Measurements from ENCODE around the gene ZNF284.

Gene ZNF284

DNA sequence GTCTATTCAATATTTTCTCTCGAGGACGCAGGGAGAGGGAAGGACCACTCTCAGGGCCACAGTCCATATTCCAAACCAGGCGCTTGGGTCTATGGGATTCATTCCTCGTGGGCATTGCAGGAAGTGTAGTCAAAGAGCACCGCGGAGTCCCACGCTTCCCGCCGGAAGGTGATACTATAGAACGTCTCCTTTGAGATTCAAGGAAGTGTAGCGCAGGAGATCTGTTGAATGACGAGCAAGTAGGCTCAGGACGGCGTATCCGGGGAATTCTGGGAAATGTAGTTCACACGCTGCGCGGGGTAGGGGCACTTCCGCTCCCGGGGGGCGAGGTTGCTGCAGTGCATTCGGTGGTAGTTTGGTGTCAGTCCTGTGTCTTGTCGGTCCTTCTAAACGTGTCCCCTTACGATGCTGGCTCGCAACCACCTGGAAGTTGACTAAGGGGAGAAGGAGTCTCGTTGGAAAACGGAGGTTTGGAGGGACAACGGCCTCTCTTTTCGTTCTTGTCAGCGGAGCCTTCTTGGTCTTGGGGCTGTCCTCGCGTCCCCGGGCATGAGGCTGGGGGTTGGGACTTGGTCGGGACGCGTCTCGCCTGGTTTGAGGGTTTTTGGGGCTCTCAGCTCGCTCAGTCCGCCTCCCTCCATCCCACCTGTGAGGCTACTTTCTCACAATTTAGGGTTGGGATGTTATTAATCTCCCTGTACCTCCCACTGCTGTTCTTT, at the start of gene ZNF284:
TSS of gene ZNF284 (plus strand) at position 336 of the 719 bp plus-strand sequence. CDS start 4,231 bp downstream, outside the sequence.
- in situ Hi-C loops (cut with MboI; ENCODE audit: low sequenced_read_pairs), result no loop called here

GRCh38 chr19:44024900-44025216, 47.1 kb upstream of the ZNF284 start:
- in situ Hi-C loops (cut with MboI; ENCODE audit: low sequenced_read_pairs), result no loop called here

DNA sequence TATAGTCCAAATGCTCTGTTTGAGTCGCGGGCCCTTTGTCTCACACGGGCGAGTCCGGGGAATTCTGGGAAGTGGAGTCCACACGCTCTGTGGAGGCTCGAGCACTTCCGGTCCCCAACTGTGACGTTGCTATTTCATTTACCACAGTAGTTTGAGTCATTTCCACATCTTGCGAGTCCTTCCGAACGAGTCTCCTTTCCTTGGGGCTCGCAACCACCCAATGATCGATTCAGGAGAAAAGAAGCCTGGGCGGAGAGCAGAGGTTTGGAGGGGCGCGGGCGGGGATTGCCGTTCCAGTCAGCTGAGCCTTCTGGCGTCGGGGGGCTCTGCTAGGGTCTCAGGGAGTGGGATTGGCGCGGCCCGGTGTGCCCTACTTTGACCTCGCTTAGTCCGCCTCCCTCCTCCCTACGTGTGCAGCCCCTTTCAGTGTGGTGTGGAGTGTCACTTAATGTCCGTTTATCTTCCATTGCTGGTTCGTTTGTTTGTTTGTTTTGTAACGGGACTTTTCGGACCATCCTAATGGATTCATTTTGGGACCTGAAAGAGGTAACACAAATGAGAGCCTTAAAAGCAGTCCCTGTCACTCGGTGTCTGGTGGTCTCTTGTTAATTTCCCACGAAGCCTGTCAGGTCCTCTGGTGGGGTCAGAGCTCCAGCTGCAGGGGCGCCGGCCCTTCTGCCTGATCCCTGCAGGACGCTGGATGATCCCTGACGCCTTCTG, 46.6 kb upstream of the ZNF284 start, which contains the start of gene ZNF222:
TSS of gene ZNF222 (plus strand) at position 163 of the 720 bp plus-strand sequence. CDS start at position 221, 58 bp downstream.
- in situ Hi-C loops (cut with MboI; ENCODE audit: low sequenced_read_pairs), result no loop called here

GRCh38 chr19:44026622-44027021, 45.3 kb upstream of the ZNF284 start:
- in situ Hi-C loops (cut with MboI; ENCODE audit: low sequenced_read_pairs), result no loop called here

DNA sequence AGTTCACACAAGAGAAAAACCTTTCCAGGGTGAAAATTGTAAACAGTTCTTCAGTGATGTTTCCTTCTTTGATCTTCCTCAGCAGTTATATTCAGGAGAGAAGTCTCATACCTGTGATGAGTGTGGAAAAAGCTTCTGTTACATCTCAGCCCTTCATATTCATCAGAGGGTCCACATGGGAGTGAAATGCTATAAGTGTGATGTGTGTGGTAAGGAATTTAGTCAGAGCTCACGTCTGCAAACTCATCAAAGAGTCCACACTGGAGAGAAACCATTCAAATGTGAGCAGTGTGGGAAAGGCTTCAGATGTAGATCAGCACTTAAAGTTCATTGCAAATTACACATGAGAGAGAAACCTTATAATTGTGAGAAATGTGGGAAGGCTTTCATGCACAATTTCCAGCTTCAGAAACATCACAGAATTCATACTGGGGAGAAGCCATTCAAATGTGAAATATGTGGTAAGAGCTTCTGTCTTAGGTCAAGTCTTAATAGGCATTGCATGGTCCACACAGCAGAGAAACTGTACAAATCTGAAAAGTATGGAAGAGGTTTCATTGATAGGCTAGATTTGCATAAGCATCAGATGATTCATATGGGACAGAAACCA, 39.9 kb upstream of the ZNF284 start:
- in situ Hi-C loops (cut with MboI; ENCODE audit: low sequenced_read_pairs), result no loop called here

GRCh38 chr19:44042147-44042546, 29.8 kb upstream of the ZNF284 start:
- in situ Hi-C loops (cut with MboI; ENCODE audit: low sequenced_read_pairs), result no loop called here

GRCh38 chr19:44050740-44051649, 21.0 kb upstream of the ZNF284 start:
- in situ Hi-C loops (cut with MboI; ENCODE audit: low sequenced_read_pairs), result no loop called here

DNA sequence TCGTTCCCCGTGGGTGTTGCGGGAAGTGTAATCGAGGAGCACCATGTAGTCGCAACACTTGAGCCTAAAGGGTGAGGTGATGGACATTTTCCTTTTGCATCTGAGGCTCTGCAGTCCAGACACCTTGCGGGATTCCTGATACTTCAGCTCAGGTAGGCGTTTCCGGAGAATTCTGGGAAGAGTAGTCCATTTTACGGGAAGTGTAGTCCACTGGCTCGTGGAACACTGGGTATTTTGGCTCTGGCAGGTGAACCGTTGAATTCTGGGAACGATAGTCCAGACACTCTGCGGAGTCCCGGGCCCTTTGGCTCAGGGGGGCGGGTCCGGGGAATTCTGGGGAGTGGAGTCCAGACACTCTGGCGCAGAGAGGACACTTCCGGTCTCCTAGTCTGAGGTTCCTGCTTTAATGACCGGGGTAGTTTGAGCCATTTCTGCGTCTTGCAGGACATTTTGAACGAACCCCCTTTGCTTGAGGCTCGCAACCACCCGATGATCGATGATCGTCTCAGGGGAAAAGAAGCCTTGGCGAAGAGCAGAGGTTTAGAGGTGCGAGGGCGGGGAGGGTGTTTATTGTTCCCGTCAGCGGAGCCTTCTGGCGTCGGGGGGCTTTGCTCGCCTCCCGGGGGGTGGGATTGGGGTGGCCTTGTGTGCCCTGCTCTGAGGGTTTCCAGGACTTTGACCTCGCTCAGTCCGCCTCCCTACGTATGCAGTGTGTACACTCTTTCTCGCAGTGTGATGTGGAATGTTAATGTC, 20.1 kb upstream of the ZNF284 start, which contains the start of gene ZNF223:
TSS of gene ZNF223 (plus strand) at position 387 of the 753 bp plus-strand sequence. CDS start 3,141 bp downstream, outside the sequence.
- in situ Hi-C loops (cut with MboI; ENCODE audit: low sequenced_read_pairs), result no loop called here

DNA sequence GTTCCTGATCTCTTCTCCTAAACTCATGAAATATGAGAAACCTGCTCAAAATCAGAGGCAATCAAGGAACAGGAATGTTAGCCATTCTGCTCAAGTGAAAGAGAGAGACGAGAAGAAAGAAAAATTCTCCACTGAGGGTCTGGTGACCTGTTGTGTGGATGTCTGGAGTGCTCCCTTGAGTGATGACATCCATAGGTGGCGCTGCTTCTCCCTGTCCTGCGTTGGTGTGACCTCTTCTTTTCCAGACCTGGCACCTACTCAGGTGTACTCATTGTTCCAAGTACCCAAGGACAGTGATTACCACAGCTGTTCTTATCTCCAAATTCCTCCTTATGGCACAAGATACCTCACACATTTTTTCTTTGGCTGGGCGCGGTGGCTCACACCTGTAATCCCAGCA, 16.1 kb upstream of the ZNF284 start:
- in situ Hi-C loops (cut with MboI; ENCODE audit: low sequenced_read_pairs), result no loop called here

- in situ Hi-C loops (cut with MboI; ENCODE audit: low sequenced_read_pairs), result no loop called here
These were observed 12.7 kb upstream of the ZNF284 start for GRCh38 chr19:44059229-44059628.

- in situ Hi-C loops (cut with MboI; ENCODE audit: low sequenced_read_pairs), result no loop called here
These were observed 10.9 kb upstream of the ZNF284 start for GRCh38 chr19:44061038-44061437.

DNA sequence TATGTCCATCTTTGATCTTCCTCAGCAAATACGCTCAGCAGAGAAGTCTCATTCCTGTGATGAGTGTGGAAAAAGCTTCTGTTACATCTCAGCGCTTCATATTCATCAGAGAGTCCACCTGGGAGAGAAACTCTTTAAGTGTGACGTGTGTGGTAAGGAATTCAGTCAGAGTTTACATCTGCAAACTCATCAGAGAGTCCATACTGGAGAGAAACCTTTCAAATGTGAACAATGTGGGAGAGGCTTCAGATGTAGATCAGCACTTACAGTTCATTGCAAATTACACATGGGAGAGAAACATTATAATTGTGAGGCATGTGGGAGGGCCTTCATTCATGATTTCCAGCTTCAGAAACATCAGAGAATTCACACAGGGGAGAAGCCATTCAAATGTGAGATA, 5.7 kb upstream of the ZNF284 start:
- in situ Hi-C loops (cut with MboI; ENCODE audit: low sequenced_read_pairs), result no loop called here

GRCh38 chr19:44069415-44069814, 2.5 kb upstream of the ZNF284 start:
- in situ Hi-C loops (cut with MboI; ENCODE audit: low sequenced_read_pairs), result no loop called here

- in situ Hi-C loops (cut with MboI; ENCODE audit: low sequenced_read_pairs), result no loop called here
These were observed 813 bp downstream of the ZNF284 start for GRCh38 chr19:44072543-44073401.

GRCh38 chr19:44076325-44076724, 4.4 kb downstream of the ZNF284 start:
- in situ Hi-C loops (cut with MboI; ENCODE audit: low sequenced_read_pairs), result no loop called here

DNA sequence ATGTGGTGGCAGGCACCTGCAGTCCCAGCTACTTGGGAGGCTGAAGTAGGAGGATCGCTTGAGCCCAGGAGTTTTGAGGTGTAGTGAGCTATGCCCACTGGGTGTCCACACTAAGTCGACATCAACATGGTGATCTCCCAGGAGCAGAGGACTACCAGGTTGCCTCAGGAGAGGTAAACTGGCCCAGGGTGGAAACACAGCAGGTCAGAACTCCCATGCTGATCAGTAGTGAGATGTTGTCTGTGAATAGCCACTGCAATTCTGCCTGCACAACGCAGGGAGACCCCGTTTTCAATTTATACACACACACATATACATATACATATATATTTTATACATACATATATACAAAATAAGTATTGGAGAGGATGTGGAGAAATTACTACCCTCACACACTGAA, 20.1 kb downstream of the ZNF284 start:
- in situ Hi-C loops (cut with MboI; ENCODE audit: low sequenced_read_pairs), result no loop called here

DNA sequence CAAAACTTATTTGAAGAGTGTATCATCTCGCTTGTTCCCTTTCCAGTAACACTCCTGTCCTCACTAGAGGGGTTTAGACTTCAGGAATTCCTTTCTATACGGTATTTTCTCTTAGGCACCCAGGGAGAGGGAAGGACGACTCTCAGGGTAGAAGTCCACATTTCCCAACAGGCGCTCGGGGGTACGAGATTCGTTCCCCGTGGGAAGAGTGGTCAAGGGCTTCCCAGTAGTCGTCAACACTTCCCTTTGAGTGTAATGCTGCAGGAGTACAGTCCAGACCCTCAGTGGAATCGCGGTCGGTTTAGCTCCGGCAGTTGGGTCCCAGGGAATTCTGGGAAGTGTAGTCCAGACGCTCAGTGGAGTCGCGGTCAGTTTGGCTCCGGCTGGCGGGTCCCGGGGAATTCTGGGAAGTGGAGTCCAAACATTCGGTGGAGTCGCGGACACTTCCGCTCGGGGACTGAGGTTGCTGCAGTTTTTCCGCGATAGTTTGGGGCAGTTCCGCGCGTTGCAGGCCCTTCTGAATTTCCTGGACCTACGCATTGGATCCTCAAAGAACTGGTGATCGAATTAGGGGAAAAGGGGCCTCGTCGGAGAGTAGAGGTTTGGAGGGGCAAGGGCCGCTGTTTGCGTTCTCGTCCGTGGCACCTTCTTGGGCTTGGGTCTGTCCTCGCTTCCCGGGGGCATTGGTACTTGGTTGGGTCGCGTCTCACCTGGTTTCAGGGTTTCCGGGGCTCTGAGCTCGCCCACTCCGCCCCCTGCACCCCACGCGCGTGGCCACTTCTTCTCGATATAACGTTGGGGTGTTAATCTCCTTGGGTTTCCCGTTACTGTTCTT, 22.2 kb downstream of the ZNF284 start, which contains the start of gene ZNF224:
TSS of gene ZNF224 (plus strand) at position 431 of the 835 bp plus-strand sequence. CDS start 3,513 bp downstream, outside the sequence.
- in situ Hi-C loops (cut with MboI; ENCODE audit: low sequenced_read_pairs), result no loop called here

DNA sequence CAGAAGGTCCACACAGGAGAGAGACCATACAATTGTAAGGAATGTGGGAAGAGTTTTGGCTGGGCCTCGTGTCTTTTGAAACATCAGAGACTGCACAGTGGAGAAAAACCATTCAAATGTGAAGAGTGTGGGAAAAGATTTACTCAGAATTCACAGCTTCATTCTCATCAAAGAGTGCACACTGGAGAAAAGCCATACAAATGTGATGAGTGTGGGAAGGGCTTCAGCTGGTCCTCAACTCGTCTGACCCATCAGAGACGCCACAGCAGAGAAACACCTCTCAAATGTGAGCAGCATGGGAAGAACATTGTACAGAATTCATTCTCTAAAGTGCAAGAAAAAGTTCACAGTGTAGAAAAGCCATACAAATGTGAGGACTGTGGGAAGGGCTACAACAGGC, 35.8 kb downstream of the ZNF284 start:
- in situ Hi-C loops (cut with MboI; ENCODE audit: low sequenced_read_pairs), result no loop called here

All from HL-60/S4 treated with retinoic acid at 250 ng/mL for 4 days and 3 days (cell line).